Non-pigmented ciliary epithelial cell (primary cell): ENCODE measurements around the gene TMEM37.

Experiments
- DNase-seq: peaks from one replicate; pipeline ENCODE4 v3.0.0-alpha.2; 2010; ENCODE audit warnings: low read depth

TMEM37 gene

DNA sequence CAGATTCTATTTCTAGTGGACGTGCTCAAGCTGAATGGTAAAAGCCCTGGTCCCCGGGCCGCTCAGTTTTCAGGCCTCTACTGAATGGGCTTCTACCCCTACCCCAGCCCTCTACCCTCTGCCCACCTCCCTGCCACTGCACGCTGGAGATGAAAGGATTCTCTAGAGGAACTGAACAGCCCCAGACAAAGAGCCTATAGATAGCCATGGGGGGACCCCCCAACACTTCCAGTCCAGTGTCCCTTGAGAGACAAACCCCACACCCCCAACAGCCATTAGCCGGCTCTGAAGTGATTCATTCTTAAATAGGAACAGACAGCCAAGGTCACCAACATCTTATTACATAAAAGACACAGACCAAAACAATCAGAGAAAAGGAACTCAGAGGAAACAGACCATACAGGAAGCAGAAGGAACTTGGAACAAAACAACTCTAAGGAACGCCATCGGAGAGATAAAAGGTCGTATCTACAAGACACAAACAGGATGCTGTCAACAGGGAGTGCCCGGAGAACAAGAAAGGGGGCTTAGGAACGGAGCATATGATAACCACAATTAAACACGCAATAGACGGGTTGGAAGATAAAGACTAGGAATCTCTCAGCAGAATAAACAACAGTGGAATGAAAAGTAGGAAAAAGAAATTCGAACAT is 23.5 kb downstream of the TMEM37 start:
- DNase-seq = no peak

DNA sequence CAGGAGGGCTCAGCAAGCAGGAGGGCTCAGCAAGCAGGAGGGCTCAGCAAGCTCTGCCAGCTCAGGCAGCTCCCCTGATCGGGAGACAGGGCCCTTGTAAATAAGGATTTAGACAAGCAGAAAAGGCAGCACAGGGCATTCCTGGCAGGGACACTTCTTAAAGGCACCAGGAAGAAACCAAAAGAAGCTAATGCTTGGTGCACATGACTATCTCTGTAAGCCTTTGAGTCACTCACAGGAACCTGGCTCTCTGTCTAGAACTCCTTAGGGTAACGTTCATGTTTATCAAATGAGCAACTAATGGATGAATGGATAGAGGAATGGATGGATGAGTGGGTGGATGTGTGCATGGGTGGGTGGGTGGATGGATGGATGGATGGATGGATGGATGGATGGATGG is 28.4 kb downstream of the TMEM37 start:
- no peak for DNase-seq

DNA sequence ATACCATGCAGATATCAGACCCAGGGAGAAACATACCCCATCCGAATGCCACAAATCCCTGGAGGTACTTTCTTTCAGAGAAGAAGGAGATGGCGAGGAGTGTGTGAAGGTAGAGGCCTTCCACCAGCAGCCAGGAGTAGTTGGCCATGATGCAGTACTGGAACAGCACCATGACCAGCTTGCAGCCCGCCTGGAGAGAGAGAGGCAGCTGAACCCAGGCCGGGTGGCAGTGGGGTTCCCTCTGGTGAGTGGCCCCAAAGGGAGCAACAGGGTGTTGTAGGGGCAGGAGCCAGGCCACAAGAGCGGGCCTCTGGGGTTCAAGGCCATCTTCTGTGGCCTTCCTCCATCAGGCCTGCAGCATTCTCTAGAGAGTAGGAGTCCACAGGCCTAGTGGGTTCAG is 30.2 kb downstream of the TMEM37 start:
- no peak for DNase-seq

DNA sequence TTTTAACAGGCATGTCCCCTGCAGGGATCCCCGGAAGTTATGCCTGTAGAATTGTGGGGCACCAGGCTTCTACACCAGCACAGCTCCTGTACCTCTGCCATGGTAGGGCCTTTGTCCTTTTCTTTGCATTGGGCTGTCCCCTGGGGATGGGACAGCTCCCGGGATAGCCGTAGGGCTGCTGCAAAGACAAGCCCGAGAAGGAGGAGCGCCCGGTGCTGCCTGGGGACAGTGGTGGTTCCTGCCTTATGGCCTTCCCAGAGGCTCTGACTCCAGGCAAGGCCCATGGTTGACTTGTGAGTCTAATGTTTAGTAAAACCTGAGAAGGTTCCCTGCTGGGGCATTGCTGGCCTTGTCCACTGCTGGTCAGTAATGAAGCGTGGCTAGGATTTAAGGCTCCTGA is 30.9 kb downstream of the TMEM37 start:
- DNase-seq = no peak

DNA sequence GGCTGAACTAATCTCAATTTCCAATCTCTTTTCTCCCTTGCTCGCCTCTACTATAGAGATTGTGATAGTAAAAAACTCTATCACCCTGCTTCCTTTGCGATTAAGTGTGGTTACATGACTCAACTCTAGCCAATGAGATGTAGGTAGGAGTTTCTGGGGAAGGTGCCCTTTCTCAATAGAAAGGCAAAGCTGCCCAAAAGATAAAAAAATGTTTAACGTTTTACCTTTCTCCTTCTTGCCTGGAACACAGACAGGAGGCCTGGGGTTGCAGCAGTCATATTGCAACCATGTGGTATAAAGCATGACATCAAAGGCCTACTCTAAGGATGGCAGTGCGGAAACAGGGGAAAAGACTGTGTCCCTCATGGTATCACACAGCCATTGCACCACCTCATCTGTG is 31.5 kb downstream of the TMEM37 start:
- no peak for DNase-seq

DNA sequence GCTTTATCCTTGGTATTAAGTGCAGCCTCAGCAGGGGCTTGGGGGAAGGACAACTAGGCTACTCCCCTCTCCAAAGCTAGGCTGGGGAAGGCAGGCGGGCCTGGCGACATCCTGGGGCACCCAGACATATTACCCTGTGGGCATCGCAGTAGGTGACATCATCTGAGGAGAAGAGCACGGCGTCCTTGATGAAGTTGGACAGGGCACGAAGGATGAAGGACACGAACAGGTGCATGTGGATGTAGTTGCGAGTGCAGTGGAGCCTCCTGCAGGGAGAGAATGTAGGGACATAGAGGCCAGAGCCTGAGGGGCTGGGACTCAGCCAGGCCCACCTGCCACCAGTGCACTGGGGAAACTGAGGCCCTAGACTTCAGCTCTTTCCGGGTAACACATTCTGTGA is 32.3 kb downstream of the TMEM37 start:
- no peak for DNase-seq

DNA sequence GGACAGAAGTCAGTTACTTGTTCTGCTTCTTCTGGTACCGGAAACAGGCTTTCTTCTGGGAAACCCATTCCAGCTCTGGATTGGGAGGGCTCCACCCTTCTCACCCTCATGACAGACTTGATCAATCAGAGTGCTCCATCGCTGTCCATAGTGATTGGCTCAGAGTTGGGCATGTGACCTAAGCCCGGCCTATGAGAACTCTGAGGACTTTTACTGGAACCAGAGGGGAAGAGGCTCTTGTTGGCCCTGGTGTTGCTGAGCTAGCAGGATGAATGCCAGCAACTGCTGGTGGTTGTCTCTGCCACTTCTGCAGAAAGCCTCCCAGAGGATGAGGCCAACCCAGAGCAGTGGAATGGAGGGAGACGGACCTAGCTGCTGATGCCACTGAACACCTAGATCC is 33.3 kb downstream of the TMEM37 start:
- DNase-seq = no peak

DNA sequence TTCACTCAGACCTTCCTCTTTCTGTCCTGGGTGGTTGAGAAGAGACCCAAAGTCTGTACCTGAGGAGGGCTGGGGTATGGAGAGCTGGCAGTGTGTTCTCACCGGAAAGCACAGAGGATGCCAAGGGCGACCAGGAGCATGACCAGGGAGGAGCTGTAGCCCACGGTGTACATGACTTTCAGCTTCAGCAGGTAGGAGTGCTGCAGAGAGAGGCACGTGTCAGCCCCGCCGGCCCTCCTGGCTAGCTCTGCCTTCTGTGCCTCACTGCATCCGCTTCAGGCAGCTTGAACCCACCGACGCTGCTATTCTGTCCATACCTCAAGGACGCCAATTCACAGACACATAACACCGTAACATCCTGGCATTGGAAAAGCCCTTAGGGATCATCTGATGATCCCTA is 34.0 kb downstream of the TMEM37 start:
- no peak for DNase-seq

DNA sequence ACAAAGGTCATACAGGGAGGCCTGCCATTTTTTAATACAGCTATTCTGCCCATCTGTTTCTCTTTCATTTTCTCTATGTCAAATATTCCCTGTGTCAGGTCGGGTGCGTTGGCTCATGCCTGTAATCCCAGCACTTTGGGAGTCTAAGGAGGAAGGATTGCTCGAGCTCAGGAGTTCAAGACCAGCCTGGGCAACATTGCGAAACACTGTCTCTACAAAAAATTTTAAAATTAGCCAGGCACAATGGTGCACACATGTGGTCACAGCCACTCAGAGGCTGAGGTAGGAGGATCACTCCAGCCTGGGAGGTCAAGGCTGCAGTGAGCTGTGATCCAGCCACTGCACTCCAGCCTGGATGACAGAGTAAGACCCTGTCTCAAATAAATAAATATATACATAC is 34.7 kb downstream of the TMEM37 start:
- DNase-seq = no peak

DNA sequence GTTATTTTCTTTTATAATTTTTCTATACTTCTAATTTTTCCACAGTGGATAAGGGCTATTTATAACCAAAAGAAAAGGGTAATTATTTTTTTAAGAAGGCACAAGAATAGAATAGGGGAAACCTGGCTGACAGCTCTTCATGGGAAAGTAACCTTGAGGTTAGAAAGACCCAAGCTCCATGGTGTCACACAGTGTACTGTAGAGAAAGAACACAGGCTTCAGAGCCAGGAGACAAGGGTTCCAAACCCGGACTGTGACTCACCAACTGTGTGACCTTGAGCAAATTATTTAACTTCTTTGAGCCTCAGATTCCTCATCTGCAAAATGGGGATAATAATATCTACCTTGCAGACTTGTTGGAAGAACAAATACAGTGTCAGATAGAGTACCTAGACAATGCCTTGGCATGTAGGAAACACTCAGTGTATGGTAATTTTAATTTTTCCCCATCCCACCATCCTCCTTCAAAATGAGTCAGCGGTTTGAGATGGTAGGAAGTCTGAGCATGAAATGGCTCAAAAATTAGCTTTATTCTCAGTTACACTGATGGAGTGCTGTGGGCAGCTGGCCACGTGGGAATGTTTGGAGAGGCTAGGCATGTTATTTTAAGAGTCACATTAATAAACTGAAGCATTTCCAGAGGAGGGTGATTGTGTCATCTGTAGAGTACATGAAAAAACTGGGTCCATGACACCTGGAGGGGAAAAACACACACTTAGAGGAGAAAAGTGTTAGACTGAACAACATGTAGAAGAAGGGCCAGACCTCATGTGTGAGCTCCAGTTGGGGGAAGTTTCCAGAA is 36.7 kb downstream of the TMEM37 start:
- no peak for DNase-seq

DNA sequence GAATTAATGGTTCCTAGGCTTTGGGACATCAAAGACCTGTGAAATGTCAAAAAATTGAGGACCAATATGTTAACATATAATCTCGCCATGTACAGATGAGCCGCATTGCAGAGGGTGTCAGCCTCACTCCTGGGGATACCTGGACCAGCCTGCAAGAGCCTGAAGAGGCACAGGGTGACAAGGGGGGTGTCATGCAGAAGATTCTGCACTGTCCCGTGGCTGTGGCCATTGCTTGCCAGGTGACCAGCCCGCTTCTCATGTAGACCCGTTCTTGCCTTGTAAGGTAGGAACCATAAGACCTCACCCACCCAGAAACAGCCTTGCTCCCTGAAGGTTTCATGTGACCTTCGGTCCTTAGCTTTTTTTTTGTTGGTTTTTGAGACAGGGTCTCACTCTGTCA is 37.5 kb downstream of the TMEM37 start:
- DNase-seq = no peak

DNA sequence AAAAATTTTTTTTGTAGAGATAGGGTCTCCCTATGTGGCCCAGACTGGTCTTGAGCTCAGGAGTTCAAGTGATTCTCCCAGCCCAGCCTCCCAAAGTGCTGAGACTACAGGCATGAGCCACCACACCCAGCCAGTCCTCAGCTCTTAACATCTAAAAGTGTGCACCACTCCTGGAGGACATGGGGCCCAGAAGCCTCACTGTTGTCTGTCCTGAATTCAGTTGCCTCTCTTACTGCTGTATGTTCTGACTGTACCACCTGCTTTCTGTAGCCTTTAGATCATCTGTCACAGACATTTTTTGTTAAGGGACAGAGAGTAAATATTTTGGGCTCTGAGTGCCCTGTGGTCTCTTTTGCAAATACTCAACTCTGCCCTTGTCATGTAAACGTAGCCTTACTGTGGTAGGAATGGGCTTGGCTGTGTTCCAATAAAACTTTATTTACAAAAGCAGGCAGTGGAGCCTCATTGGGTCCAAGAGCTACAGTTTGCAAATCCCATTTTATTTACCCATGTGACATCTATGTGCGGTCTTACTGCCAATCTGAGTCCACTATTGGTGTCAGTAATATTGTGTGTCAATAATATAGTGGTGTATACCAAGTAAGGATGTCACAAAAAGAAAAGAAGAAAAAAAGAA is 38.1 kb downstream of the TMEM37 start:
- DNase-seq = no peak

DNA sequence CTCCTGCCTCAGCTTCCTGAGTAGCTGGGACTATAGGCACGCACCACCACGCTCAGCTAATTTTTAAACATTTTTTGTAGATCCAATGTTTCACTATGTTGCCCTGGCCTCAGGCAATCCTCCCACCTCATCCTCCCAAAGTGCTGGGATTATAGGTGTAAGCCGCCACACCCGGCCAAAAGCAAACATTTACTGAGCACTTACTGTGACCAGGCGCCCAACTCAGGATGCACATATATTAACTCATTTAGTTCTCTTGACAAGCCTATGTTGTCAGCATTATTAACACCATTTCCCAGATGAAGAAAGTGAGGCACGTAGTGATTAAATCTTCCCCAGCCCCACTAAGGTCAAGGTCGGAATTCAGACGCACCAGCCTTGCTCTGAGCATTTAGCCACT is 41.1 kb downstream of the TMEM37 start:
- DNase-seq = no peak

DNA sequence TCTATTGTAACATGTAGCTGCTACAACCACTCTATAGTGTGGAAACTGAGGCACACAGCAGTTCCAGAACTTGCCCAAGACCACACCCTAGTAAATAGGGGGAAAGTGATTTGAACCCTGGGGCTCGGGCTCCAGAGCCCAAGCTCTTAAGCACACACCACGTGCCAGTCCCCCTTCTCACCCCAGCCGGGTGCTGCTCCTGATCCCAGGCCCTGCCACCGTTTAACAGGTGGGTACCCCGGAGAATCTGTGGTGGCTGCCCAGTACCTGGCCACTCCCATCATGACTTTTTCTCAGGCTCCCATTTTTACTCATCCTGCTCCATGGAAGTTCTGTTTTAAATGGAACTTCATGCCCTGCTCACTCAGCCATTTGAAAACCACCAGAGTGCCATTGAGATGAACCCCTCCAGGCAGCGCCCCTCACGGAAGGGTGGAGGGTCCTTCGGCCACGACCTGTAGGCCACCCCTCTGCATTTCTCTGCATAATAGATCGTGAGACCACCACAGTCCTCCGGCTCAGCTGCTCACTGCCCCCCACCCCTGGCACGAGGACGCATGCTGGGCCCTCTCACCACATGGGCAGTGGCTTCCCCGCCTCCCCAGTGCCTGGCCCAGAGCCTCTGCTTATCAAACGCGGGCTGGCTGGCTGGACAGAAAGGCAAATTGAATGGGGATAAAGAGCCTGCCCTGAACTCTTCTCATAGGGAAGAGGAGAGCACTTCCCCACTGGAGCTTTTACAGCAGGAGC is 42.1 kb downstream of the TMEM37 start:
- no peak for DNase-seq

DNA sequence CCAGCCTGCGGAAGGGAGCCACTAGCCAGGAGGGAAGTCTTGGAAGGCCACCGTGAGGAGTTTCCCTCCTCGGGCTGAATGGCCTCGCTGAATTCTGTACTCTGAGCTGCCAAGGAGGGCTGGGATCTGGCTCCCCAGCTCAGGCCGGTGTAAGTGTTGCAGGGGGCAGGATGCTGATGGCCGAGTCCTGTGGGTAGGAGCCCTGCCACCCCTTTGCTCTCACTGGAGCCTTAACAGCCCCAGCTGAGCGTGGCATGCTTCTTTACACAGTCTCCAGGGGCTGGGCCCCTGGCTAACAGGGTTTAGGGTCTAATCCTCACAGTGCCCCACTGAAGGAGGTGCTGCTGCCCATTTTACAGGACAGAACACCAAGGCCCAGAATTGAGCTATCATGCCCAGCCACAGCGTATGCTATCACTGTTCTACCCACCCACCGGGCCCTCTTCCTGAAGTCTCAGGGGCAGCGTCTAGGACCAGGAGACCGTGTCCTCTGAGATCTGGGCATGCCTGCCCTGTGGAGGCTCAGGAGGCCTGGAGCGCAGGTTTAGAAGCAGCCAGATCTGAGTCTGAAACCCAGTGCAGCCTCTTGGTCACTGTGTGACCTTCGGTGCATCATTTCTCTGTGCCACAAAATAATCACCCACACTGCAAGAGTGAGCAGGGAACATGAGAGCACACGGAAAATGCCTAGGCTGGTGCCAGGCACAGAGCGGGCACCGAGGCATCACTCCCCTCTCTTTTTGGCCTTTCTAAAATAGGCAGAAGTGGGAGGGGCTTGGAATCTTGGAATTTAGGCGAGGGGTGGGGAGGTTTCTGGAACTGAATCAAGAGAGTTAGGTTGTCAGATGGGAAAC is 42.9 kb downstream of the TMEM37 start:
- no peak for DNase-seq

DNA sequence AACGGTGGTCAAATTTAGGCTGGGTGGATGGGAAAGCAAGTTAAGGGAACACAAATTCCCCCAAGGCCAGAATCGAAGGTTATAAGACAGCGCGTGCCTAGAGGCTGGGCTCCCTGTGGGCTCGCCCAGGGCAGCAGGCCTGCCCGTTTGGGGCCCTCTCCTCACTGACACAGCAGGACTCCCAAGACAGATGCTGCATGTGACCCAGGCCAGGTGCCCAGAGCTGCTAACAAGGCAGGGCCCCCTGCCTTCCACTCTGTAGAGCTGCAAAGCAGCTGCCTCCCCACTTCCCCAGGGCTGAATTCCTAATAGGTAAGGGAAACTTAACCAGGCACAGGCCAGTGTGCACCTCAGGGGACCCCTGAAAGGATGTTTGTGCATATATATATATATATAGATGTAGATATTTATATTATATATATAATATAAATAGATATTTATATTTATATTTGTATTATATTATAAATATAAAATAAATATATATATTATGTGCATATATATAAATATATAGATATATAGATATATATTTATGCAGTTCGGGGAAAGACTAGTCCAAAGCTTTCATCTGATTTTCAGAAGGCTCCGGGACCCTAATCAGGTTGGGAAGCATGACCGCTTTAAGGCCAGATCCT is 43.7 kb downstream of the TMEM37 start:
- no peak for DNase-seq

DNA sequence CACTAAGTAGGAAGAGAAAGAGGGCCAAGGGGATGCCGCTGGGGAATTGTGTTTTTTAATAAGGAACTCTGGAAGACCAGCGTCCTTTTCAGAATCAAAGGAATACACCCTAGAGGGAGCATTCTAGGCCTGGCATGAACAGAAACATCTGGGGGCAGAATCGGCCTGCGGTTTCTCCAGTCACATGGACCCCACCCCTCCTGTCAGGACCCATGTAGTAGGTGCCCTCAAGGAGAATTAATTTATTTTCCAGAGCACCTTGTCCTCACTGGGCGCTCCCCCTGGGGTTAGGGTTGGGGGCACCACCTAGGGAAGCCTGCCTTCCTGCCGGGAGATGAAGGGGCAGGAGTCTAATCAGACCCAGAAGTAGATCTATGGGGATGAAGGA is 44.2 kb downstream of the TMEM37 start:
- no peak for DNase-seq

DNA sequence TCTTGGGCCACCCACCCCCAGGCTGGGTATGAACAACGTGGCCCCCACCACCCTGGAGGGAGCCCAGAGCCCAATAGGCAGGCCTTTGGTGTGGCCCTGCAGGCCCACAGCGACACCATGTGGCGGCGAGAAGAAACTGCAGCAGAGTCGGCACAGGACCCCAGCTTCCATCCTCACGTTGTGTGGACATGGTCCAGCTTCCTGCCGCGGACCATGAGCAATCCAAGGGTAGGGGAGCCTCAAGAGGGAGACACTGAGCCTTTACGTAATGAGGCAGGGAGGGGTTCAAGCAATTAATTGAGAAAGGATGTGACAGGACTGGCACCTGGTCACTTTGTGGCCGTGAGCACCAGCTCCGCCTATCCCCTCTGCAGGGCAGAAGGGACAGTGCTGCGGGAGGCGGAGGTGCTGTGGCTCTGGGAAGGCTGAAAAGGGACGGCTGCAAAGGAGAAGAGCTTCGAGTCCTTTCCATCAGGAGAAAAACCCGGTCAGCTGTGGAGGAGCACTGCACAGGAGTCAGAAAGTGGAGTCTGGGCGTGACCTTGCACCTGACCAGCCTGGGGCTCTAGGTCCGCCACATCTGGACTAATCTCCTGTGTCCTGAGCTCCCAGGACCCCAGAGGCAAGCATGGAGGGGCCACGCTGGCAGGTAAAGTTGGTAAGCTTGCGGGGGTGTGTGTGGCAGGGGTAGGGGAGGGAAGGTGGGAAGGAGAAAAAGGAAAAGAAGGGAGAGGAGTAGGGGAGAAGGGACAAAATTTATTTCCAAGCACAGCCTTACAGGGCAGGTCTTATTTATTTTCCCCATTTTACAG is 44.9 kb downstream of the TMEM37 start:
- no peak for DNase-seq

DNA sequence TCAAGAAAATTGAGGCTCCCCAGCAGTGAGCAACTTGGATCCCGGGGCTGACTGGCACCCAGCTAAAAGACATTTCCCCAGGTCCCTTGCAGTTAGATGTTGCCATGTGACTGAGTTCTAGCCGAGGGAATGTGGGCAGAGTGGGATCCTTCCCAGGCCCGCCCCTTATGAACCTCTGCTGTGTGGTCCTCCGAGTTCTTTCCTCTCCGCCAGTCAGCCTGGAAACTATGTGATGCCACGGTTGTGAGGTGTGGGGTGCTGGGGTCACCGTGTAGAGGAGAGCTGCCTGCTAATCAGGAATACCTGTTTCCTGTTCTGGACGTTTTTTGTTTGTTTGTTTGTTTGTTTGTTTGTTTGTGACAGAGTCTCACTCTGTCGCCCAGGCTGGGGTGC is 45.5 kb downstream of the TMEM37 start:
- no peak for DNase-seq

DNA sequence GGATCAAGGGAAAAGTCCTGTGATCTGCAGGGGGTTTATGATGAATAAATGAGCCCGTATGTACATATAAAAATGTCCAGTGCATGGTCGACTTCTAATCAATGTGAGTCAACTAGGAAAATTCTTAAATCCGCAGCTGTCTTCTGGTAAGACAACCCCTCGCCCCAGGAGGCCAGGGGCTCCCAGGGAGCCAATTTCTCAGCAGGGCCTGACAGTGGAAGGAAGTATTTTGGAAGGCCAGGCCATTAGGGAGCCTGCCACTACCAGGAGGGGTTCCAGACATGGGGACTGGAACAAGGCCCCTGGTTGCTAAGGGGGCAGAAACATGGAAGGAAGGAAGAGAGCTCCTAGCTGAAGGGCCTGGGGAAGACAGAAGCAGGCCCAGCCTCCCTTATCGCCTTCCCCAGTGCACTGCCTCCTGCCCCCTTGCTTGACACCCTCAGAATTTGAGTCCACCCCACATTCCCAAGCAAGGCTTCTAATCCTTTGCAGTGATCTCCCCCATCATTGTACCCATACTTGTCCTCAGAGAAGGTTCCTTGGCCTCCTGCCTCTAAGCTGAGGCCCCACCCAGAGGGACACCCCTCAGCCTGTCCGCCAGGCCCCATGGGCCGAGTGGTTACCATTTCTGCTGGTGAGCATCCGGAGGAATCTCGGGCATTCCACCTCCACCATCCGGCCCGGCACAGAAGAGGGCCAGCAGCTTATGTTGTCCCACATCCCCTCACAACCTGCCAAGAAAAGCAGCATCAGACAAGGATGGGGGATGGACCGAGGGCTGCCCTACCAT is 46.7 kb downstream of the TMEM37 start:
- DNase-seq = no peak
